ENCODE results near the gene CFAP54. TPM values are rescaled to one million over a fixed set of nuclear protein-coding genes. Genes with fewer than 3 reads are reported as not detected.

Gene CFAP54
- total RNA-seq, 2 donors from 2014 or later = 0.30 to 0.31 TPM

DNA sequence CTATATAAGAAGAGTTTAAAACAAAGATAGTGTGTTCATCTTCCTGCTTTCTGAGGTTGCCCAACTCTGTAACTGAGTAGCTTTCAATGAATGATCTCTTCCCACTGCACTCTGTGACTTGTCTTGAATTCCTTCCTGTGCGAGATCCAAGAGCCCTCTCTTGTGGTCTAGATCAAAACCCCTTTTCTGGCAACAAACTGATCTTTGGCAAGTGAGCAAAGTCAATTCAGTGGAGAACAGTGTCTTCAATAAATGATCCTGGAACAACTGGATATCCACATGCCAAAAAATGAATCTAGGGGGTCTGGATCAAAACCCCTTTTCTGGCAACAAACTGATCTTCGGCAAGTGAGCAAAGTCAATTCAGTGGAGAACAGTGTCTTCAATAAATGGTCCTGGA lies 8.5 kb downstream of the CFAP54 start:
- ATAC-seq (no peak), DNase-seq (ENCODE audit: low spot score in 2 of 2) (no peak)
- H3K27ac Mint-ChIP-seq = no peak overlapping the region
- H3K36me3 Mint-ChIP-seq = no peaks in the 10 kb centered on the region
- no peaks in the 10 kb centered on the region for H3K9me3 Mint-ChIP-seq

GRCh38 chr12:96500693-96501092 lies 11.3 kb downstream of the CFAP54 start:
- ATAC-seq = no peak

GRCh38 chr12:96501133-96501761 lies 11.9 kb downstream of the CFAP54 start:
- Mint-ChIP-seq H3K9me3 (no peaks in the 10 kb centered on the region), H3K27ac (peak overlapping the region; percentile 30 to 79), H3K36me3 (no peaks in the 10 kb centered on the region)
- DNase-seq (ENCODE audit: low spot score in 2 of 2) (no peak), ATAC-seq (peak; percentile 60 to 88)

More at GRCh38 chr12:96500693-96501092, 11.3 kb downstream of the CFAP54 start:
- no peaks in the 10 kb centered on the region for H3K9me3 Mint-ChIP-seq
- no peak for DNase-seq (ENCODE audit: low spot score in 2 of 2)
- H3K27ac Mint-ChIP-seq = peak overlapping the region in 1 of 2 donors; percentile 30
- no peaks in the 10 kb centered on the region for H3K36me3 Mint-ChIP-seq

GRCh38 chr12:96501908-96502307 lies 12.5 kb downstream of the CFAP54 start:
- no peaks in the 10 kb centered on the region for H3K9me3 Mint-ChIP-seq
- DNase-seq (ENCODE audit: low spot score in 2 of 2) (no peak), ATAC-seq (peak in 1 of 2 donors; percentile 35)
- H3K27ac Mint-ChIP-seq = peak overlapping the region; percentile 47 to 79
- H3K36me3 Mint-ChIP-seq = no peaks in the 10 kb centered on the region

- Mint-ChIP-seq H3K27ac (peak overlapping the region; percentile 60 to 79), H3K36me3 (no peaks in the 10 kb centered on the region), H3K9me3 (no peaks in the 10 kb centered on the region)
- peak; percentile 68 for ATAC-seq
- DNase-seq (ENCODE audit: low spot score in 2 of 2) = no peak
Measured at GRCh38 chr12:96502477-96502876, 13.1 kb downstream of the CFAP54 start.

GRCh38 chr12:96502949-96503532 lies 13.7 kb downstream of the CFAP54 start:
- Mint-ChIP-seq H3K27ac (peak overlapping the region; percentile 60 to 79), H3K36me3 (no peaks in the 10 kb centered on the region), H3K9me3 (no peaks in the 10 kb centered on the region)
- no peak for ATAC-seq
- no peak for DNase-seq (ENCODE audit: low spot score in 2 of 2)

DNA sequence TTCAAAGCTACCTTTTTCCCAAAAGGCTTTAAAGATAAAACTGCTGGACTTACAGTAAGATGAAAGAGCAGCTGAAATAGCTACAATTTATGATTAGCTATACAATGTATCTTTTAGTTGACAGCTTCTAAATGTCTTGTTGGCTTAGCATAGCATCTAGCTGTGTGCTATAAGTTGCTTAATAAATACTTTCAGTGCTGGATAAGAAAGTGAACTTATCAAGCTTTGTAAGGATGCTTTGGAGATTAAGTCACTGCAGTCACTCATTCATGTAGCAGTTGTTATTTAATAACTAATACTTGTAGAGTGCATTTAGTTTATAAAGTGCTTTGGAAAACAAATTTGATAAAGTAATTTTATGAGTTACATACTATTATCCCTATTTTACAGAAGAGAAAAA lies 14.6 kb downstream of the CFAP54 start:
- DNase-seq (ENCODE audit: low spot score in 2 of 2) (no peak), ATAC-seq (no peak)
- no peak overlapping the region for H3K27ac Mint-ChIP-seq
- no peaks in the 10 kb centered on the region for H3K36me3 Mint-ChIP-seq
- H3K9me3 Mint-ChIP-seq = no peaks in the 10 kb centered on the region

DNA sequence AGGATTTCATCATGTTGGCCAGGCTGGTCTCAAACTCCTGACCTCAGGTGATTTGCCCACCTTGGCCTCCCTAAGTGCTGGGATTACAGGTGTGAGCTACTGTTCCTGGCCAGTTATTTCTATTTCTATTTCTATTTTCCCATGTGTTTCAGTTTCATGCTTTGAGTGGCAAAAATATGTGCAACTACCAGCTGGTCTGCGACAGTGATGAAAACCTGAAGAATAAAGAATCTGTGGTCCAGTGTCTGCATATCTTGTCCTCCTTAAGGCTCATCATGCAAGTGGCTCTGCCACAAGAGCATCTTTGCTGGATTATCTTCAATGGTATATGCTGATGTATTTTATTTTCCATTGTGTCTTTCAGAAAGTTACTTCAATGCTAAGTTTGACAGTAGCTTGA lies 17.4 kb downstream of the CFAP54 start:
- Mint-ChIP-seq H3K27ac (no peak overlapping the region), H3K9me3 (no peaks in the 10 kb centered on the region), H3K36me3 (no peaks in the 10 kb centered on the region)
- DNase-seq (ENCODE audit: low spot score in 2 of 2) = no peak
- no peak for ATAC-seq

DNA sequence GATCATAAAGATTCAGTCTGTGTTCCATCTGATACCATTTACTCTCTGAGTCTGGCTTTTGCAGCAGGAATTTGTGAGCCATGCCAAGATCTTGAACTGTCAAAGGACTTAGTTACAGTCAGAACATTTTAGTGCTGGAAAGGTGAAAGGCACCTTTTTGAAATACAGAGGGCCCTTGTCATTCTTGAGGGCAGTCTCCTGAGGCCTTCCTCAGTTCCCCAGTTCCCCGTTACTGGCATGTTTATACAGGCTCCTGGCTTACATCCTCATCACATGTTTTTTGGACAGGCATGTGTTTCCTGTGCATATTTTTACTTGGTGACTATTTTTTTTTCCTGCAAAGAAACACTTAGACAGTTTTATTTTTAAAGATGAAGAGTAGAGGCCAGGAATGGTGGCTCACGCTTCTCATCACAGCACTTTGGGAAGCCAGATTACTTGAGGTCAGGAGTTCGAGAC lies 21.0 kb downstream of the CFAP54 start:
- Mint-ChIP-seq H3K9me3 (no peaks in the 10 kb centered on the region), H3K27ac (no peak overlapping the region), H3K36me3 (no peaks in the 10 kb centered on the region)
- ATAC-seq (no peak), DNase-seq (ENCODE audit: low spot score in 2 of 2) (no peak)

- no peak for DNase-seq (ENCODE audit: low spot score in 2 of 2)
Measured at GRCh38 chr12:96513166-96513565, 23.8 kb downstream of the CFAP54 start.

DNA sequence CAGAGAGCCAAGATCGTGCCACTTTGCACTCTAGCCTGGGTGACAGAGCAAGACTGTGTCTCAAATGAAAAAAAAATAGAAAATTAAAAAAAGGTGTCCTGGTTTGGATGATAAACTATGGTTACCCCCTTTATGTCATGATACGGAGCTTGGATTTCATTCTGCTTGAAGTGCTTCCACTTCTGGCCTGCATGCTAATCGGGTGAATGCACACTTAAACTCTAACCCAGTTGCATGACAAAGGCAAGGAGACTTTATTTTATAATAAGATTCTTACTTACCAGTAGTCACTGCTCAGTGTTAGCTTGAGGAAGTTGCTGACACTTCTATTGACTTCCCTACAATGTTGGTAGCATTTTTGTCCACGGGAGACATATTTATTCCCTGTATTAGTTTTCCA lies 24.3 kb downstream of the CFAP54 start:
- ATAC-seq (no peak), DNase-seq (ENCODE audit: low spot score in 2 of 2) (no peak)
- H3K9me3 Mint-ChIP-seq = no peaks in the 10 kb centered on the region
- H3K36me3 Mint-ChIP-seq = no peaks in the 10 kb centered on the region
- no peak overlapping the region for H3K27ac Mint-ChIP-seq

More at GRCh38 chr12:96513166-96513565, 23.8 kb downstream of the CFAP54 start:
- Mint-ChIP-seq H3K9me3 (no peaks in the 10 kb centered on the region), H3K36me3 (no peaks in the 10 kb centered on the region), H3K27ac (no peak overlapping the region)
- no peak for ATAC-seq

GRCh38 chr12:96514328-96514727 lies 25.0 kb downstream of the CFAP54 start:
- no peak overlapping the region for H3K27ac Mint-ChIP-seq
- H3K36me3 Mint-ChIP-seq = no peaks in the 10 kb centered on the region
- H3K9me3 Mint-ChIP-seq = no peaks in the 10 kb centered on the region
- ATAC-seq (no peak), DNase-seq (ENCODE audit: low spot score in 2 of 2) (no peak)

GRCh38 chr12:96516472-96517430 lies 27.4 kb downstream of the CFAP54 start:
- DNase-seq (ENCODE audit: low spot score in 2 of 2) (peak; percentile 70 to 79), ATAC-seq (peak; percentile 87 to 88)
- peak overlapping the region; percentile 68 to 81 for H3K27ac Mint-ChIP-seq
- H3K9me3 Mint-ChIP-seq = no peaks in the 10 kb centered on the region
- H3K36me3 Mint-ChIP-seq = no peaks in the 10 kb centered on the region

DNA sequence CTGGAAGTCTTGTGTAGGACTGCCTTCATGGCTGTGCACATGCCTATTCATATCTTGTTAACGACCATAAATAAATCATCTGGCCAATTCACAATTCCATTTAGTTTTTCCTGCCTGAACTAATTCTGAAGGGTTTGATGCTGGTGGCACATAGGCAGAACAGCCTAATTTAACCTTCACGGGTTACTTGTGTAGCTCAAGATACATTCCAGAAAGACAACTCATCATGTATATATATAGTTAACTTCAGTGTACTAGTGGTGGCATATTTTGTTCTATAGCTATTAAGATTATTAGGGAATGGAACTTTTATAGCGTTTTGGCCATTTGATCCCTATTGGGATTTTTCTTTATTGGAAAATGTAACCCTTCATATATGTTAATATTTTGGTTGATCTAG lies 31.4 kb downstream of the CFAP54 start:
- no peak overlapping the region for H3K27ac Mint-ChIP-seq
- H3K36me3 Mint-ChIP-seq = no peaks in the 10 kb centered on the region
- DNase-seq (ENCODE audit: low spot score in 2 of 2) = no peak
- ATAC-seq = no peak
- H3K9me3 Mint-ChIP-seq = peaks cover 0 to under 1% of the 10 kb centered on the region in 2 donors

DNA sequence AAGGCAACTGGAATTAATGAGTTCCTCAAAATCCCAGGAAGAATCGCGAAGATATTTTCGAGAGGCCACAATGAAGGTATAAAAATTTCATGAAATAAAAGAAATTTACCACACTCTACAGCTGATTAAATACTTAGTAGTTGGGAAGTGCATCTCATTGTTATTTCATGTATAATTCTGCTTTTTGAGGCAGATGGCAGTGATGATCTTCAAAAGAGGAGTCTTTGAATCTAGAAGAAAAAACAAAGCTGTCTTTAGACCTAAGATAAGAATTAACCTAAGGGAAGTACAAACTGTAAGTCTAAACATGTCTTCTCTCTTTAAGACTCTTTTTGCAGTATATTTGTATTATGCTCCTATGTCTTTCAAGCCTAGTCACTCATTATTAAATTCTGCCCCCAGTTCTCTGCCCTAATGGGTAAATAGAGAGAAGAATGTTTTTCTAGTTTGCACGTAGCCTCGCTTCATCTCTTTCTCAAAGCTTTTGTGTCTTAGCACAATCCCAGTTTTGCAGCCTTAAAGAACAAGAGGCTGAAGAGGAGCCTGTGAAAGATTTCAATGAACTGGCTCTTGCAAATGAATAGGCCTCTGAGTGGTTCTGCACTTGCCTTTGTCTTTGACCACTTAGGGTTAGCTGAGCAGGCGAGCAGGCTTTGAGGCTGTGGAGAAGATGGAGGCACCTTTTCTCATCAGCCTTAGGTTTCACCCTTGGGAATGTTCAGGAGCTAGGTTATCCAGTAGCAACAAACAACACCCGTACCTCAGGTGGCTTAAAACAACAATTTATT lies 32.7 kb downstream of the CFAP54 start:
- ATAC-seq (no peak), DNase-seq (ENCODE audit: low spot score in 2 of 2) (no peak)
- H3K27ac Mint-ChIP-seq = no peak overlapping the region
- peaks cover 0 to 3% of the 10 kb centered on the region in 2 donors for H3K9me3 Mint-ChIP-seq
- H3K36me3 Mint-ChIP-seq = no peaks in the 10 kb centered on the region

- DNase-seq (ENCODE audit: low spot score in 2 of 2) (no peak), ATAC-seq (no peak)
Measured at GRCh38 chr12:96522690-96523089, 33.3 kb downstream of the CFAP54 start.

More at GRCh38 chr12:96522690-96523089, 33.3 kb downstream of the CFAP54 start:
- H3K36me3 Mint-ChIP-seq = no peaks in the 10 kb centered on the region
- no peak overlapping the region for H3K27ac Mint-ChIP-seq
- H3K9me3 Mint-ChIP-seq = peaks cover 0 to 3% of the 10 kb centered on the region in 2 donors

Measured in activated naive CD4-positive, alpha-beta T cell treated with anti-CD3 and anti-CD28 coated beads, Interleukin-2, amount 50 U/mL, for 72 hours (primary cell).